NCI-H2081 (cell line): ENCODE results near the gene ELAVL4.

Experiments used
- DNase-seq, 2 experiments: peaks; one replicate each; lab custom pipeline; 2025; lab: John Stamatoyannopoulos, UW

ELAVL4 gene

GRCh38 chr1:50180367-50180766 lies 71.6 kb downstream of the ELAVL4 start:
- DNase-seq, result no peak

GRCh38 chr1:50181027-50181663 lies 72.4 kb downstream of the ELAVL4 start:
- no peak for DNase-seq

DNA sequence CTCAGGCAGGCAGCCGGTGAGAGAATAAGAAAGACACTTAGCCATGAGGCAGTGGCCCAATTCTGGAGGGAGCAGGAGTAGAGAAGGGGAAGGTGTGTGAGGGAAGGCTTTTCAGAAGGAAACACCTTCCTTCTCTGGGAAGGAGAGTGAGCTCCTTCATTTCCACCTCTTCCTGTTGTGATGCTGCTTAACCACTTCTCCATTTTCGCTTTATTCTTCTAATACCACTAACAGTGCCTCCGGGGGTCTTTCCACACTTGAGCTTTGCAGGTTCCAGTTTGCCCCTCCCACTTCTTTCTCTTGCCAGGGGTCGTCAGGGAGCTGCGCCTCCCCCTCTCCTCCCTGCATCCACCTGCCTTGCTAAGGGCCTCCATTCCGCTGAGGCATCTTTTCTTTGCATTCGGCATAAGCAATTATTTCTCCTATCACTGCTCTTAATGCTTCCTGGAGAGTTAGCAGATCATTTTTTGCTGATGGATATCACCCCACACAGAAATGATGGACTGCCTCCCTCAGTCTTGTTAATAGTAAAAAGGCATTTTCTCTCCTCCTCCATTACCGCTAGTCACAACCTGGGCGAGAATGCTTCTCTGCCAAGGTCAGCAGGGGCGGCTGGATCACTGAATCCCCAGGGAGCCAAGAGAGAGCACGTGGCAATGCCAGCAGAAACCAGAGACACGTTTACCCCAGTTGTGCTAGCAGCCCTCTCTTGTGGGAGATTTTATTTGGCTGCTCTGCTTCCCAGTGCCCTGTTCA lies 74.8 kb downstream of the ELAVL4 start:
- DNase-seq, result no peak

DNA sequence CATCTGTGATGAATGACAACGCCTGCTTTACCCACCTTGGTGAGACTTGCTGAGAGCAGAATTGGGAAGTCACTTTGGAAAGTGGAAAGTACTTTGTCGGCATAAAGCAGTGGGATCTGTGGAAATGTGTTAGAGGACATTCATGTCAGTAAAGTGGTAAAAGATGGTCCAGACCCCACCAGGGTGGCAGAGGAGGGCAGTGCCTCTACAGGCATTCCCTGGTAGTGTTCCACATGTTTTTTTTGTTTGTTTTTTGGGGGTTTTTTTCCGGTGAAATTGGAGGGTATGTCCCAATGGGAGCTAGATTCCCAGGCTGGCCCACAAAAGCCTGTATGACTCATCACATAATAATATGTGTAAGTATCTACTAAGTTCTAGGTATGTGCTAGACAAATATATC lies 80.6 kb downstream of the ELAVL4 start:
- DNase-seq, result no peak

- DNase-seq, result no peak
Measured at GRCh38 chr1:50193002-50193401, 84.3 kb downstream of the ELAVL4 start.

DNA sequence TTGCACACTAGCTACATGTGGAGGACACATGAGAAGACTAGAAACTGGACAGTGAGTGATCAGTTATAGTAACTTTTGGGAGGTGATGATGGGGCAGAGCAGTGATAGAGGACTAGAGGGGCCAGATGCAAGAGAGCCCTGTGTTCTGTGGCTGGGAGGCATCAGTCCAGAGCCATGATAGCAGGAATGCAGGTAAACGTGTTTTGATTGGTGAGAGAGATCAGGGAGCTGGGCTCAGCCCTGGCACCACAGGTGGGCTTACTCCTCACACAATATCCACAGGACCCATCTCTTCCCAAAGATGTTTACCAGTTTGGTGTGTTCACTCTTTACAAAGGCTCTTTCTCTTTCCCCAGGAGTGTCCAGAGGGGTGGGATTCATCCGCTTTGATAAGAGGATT lies 86.5 kb downstream of the ELAVL4 start:
- no peak for DNase-seq

DNA sequence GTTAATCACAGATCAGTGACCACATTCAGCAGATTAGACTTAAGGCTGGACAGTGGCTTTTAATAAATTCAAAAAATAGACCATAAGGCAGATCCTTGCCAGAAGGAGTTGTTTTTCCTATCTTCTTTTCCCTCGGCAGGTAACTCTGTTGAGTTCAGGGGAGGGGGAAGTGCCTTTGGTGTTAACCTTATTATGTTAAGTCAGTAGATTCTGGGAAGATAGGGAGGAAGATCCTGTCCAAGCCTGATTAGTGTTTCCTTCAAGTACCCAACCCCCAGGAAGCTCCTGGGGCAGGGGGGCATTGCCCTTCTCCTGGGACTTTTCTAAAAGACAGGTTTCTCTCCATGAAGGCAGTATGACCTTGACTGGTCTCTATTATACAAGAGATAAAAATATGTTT lies 87.4 kb downstream of the ELAVL4 start:
- no peak for DNase-seq

DNA sequence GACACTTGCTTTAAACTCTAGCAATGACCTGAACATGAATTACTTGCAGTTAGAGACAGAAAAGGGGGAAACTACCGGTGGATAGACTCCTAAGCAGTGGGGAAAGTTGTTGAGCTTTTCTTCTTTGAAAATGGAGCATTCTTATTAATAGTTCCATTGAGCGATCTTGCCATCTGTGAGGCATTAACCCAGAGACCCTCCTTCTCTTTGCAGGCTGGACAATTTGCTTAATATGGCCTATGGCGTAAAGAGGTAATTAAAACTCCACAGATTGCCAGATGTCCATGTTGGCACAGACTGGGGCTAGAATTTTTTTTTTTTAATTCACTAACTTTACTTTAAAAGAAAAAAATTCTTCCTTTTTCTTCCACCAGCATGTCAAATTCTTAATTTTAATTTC lies 88.5 kb downstream of the ELAVL4 start:
- DNase-seq, result no peak

GRCh38 chr1:50208315-50208714 lies 99.6 kb downstream of the ELAVL4 start:
- no peak for DNase-seq

GRCh38 chr1:50208756-50209155 lies 100.0 kb downstream of the ELAVL4 start:
- no peak for DNase-seq

DNA sequence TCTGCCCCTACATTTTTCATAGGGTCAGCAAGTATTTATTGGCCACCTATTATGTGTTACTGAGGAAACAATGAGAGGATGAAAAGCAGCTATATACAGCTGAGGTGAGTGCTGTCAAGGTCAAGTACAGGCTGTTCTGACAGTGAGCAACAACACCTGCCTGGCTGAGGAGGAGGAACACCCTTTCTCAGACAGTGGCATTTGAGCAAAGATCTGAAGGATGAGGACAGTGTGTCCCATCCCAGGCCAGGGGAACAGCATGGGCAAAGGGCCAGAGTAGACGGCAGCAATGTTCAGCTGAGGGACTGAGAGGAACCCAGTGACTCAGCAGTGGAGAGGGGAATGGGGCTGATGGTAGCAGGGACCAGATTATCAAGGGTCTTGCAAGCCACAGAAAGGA lies 101.0 kb downstream of the ELAVL4 start:
- no peak for DNase-seq

- DNase-seq, result no peak
Measured at GRCh38 chr1:50213505-50213904, 104.8 kb downstream of the ELAVL4 start.

- DNase-seq, result no peak
Measured at GRCh38 chr1:50214717-50215116, 106.0 kb downstream of the ELAVL4 start.

DNA sequence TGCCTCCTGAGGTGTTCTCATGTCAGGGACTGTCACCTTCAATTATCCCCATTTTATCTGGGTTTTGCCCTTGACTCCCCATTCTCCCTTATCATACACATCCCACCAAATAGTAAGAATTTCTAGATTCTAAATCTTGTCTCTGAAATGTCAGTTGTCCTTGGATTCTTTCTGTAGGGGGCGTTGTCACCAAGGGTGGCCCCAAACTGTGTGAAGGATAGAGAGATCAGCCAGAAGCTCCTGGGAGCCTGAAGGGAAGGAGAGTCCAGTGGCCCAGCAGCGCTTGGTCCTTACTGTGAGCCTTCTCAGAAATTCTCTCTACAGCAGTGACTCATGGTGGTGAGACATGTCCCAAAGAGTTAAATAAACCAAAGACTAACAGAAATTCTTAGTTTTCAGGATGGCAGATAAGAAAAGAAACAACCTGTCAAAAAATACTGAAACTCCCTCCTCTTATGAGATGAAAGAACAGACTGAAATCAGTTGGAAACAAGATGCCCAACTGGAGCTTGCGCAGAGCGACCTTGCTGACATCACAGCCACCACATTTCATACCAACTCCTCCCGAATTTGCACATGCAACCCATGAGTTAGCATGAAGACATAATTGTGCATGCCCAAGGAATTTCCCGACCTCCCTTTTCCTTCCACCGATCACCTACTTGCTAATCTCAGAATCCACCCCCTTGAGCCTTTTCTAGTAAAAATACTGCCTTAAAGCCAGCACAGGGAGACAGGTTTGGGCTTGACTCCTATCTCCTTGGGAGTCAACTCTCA lies 109.8 kb downstream of the ELAVL4 start:
- DNase-seq, result no peak

GRCh38 chr1:50228871-50229384 lies 120.2 kb downstream of the ELAVL4 start:
- no peak for DNase-seq

- DNase-seq, result no peak
Measured at GRCh38 chr1:50231209-50231608, 122.5 kb downstream of the ELAVL4 start.

DNA sequence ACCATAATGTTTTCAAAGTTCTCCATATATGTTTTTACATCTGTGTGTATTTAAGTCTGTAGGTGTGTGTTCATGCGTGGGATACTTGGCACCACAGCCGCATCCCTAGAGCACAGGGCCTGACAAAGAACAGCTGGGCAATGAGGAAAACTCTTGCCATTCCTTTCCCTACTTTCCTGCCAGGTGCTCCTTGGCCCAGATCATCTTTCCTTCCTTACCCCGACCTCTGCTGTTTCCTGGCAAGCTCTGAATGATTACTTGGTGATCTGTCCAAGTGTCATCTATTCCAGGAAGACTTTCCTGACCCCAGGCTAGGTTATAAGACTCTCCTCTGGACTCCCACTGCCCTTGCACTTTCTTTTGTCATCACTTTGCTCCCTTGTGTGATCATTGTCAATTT lies 123.6 kb downstream of the ELAVL4 start:
- DNase-seq, result no peak

GRCh38 chr1:50236656-50237055 lies 127.9 kb downstream of the ELAVL4 start:
- DNase-seq, result no peak

DNA sequence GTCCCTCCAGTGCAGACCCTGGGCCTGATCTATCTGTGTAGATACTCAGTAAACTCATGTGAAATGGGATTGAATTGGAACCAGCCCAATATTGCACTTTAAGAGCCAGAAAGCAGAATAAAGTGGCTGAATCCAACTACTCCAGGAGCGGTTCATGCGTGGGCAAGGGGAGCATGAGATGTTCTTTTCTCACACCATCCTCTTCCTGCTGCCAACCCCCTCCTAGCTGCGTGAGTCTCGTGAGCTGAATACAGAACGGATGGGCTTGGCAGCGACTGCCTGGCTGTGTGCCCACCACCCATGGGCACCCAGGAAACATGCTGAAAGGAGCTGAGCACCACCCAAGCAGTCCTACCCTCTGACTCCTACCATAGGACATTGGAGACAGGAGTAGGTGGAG lies 128.3 kb downstream of the ELAVL4 start:
- DNase-seq, result peak; percentile 52 to 87

DNA sequence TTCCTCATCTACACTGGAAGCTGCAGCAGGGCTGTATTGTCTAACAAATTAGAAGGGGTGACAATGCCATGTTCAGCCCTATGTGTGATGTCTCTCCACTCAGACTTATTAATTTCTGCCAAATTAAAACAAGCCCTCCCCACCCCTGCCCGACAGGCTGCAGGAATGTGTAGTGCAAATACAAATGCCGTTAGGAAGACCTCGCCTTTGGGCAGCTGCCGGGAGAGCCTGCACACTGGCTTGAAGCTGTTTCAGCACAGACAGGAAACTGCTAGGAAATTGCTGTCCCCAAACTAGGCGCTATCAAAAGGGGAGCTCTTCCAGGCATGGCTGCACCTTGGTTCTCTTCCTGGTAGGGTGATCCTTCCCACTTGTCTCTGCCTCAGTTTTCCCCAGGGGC lies 135.2 kb downstream of the ELAVL4 start:
- DNase-seq, result no peak

DNA sequence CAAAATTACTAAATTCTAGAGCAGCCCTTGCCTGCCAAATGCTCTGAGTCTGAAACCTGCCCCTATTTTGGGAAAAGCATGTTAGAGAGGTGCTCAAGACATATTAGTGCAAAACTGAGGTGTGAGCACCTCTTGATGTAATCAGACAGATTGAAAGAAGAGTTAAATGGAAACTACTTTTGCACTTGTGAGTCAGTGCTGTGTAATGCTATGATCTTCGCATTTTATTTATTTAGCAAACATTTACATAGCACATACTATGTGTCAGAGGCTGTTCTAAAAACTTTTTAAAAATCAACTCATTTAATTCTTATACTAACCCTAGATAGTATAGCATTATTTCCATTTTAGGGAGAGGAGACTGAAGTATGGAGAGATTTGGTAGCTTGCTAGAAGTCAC lies 138.1 kb downstream of the ELAVL4 start:
- DNase-seq, result no peak

DNA sequence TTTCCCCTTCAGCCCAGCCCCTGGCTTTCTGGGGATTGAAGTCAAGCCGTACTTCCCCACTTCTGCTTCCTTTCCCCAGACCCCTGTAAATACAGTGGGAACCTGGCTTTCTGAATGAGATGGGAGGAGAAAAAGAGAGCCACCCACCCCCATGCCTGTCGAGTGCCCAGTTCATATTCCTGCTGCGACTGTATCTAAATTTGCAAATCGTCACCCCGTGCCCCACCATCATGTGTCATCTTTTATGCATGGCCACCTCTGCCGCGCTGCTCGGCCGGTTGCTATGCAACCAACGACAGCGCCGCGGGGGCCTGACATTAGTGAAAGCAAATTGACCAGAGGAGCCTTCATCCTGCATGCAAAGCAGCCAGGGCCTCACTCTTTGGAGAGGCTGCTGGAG lies 143.0 kb downstream of the ELAVL4 start:
- peak; percentile 80 to 89 for DNase-seq

- DNase-seq, result peak in 1 of 2 experiments; percentile 47
Measured at GRCh38 chr1:50252196-50252595, 143.5 kb downstream of the ELAVL4 start.
